ENCODE measurements around the gene FGF21. TPM values are rescaled to one million over a fixed set of nuclear protein-coding genes. Genes with fewer than 3 reads are reported as not detected.
"Not testable (repeated sequence)": the region's sequence is repeated elsewhere in the genome, so short reads cannot be mapped to it uniquely, and the experiment has no call there.

Gene FGF21
- total RNA-seq, 1 donor from 2014 or later, result not detected

DNA sequence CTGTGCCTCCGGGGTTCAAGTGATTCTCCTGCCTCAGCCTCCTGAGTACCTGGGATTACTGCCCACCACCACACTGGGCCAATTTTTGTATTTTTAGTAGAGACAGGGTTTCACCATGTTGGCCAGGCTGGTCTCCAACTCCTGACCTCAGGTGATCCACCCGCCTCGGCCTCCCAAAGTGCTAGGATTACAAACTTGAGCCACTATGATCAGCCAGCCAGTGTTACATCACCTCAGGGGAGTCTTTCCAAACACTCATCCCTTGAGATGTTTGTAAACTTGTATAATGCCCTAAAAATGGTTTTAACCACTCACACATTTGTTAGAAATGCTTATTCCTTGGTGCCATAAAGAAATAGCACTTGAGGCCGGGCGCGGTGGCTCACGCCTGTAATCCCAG is 31.1 kb downstream of the FGF21 start:
- DNase-seq (ENCODE audit: low read depth in 2 of 2), result not testable (repeated sequence)

DNA sequence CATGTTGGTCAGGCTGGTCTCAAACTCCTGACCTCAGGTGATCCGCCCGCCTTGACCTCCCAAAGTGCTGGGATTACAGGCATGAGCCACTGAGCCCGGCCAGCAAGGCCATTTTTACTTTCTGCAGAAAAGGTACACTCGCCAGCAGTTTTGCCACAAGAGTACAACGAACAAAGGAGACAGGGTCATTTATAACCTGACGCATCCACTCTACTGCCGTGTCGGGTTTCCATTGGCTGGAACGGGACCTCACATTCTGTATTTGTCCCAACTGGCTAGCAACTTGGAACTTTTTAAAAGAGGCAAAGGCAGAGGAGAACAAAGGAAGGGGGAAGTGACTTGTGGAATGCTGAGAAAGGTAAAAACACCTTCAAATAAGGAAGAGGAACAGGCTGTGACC is 32.0 kb downstream of the FGF21 start:
- not testable (repeated sequence) for DNase-seq (ENCODE audit: low read depth in 2 of 2)

DNA sequence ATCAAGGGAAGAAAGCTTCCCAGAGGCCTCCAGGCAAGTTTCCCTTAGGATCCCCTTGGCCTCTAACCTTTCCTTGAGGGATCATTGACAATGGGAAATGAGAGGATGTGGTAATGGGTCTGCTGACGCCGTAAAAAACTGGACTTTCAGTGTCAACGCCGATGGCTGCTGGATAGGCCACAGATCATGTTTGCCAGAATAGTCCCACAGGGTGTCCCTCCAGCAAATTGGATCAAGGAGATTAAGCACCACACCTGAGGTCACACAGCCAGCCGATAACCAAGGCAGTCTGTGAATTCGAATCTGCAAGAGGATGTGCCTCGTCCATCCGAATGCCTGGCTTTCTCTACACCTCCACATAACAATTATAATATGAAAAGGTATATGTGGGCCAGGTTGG is 37.9 kb downstream of the FGF21 start:
- DNase-seq (ENCODE audit: low read depth in 2 of 2), result no peak

DNA sequence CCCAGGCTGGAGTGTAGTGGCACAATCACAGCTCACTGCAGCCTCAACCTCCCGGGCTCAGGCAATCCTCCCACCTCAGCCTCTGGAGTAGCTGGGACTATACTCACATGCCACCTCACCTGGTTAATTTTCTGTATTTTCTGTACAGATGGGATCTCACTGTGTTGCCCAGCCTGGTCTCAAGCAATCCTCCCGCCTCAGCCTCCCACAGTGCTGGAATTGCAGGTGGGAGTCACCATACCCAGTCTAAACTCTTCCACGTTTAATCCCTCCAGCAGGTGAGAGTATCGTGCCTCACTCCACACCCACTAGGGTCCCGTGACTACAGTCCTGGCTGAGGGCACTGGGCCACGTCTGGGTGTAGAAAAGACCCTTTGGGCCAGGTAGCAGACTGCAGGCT is 39.0 kb downstream of the FGF21 start:
- DNase-seq (ENCODE audit: low read depth in 2 of 2), result no peak

DNA sequence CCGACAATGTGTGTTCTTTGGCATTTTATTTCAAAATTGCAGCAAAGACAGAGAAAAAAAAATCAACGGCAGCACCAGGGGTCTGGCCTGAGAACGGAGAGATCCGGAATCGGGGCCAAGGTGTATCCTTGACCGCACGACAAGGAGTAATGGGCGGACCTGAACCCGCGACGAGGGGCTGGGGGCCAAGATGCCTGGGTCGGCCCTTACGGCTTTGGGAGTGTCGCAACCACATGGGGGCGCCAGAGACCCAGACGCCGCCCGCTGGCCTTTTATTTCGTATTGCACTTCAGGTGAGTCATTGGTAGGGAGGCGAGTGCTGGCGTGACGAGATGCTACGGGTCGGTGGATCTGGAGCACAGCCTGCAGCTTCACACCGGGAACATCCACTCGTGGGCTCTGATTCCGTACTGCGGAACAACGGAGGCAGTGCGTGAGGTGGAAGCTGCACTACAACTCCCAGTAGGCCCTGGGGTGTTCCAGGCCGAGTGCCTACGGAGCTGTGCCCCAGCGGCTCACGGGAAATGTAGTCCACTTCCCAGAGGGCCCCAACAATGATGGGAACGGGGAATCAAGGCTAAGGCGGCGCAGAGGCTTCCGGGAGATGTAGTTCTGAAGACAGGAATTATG is 39.8 kb downstream of the FGF21 start:
- peak; percentile 83 to 94 for DNase-seq (ENCODE audit: low read depth in 2 of 2)

DNA sequence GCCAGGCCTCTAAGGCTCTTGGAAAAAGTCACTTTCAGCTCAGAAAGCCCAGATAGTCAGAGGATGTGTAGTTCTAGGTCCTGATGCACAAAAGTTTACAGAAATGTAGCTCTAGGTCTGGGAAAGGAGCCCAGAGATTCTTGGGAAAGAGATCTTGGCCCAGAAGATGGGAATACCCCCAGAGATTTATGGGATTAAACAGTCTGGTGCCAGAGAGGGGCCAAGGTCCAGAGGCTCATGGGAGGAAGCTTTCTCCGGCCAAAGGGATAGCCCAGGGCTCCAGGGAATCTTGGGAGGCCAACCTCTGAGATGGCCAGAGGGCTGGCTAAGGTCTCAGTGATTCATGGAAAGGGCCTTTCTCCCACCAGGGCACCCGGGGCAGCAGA is 40.4 kb downstream of the FGF21 start:
- no peak for DNase-seq (ENCODE audit: low read depth in 2 of 2)

DNA sequence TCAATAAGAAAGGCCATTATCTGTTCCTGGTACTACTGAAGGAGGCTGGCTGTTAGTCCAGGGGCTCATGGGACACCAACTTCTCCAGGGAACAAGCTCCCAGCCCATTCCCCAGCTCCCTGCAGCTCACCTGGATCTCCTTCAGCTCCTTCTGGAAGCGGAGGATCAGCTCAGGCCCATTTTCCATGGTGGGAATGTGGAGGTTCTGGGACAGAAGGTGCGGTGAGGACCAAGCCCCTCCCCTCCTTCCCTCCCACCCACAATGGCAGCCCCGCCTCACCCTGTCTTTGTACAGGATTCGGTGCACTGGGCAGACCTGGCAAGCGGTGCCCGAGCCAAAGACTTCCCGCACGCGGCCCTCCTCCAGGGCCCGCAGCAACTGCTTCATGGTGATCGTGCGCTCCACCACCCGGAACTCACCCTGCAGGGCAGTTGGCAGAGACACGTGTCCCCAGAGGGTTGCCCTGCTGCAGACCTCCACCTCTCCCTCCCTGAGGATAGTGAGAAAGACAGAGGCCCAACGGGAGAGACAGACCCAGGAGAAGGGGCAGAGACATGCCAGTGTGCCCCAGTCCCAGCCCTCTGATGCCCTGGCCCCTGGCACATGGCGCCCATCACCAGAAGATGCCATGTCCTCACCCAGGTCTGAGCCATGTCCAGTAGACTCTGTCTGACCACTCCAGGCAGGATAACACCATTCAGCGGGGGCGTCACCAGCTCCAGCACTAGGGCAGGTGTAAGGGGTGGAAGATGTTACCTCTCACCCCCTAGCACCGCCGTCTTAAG is 41.2 kb downstream of the FGF21 start:
- DNase-seq (ENCODE audit: low read depth in 2 of 2), result no peak

DNA sequence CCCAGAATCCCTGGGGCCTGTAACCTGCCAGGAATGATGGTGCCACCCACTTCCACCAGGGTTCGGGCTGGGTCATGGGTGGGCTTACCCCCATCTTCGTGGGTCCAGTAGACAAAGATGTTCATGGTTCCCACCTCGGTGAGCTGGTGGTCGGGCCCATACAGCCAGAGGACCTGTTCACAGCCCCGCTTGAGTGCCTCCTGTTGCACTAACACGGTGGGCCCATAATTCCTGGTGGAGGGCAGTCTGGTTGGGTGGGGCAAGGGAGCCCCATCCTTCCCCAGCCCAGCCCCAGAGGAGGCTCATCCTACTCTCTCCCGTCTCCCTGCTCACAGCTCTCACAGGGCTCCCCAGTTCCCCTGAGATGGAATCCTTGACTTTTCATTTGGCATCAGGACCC is 41.8 kb downstream of the FGF21 start:
- DNase-seq (ENCODE audit: low read depth in 2 of 2), result no peak

DNA sequence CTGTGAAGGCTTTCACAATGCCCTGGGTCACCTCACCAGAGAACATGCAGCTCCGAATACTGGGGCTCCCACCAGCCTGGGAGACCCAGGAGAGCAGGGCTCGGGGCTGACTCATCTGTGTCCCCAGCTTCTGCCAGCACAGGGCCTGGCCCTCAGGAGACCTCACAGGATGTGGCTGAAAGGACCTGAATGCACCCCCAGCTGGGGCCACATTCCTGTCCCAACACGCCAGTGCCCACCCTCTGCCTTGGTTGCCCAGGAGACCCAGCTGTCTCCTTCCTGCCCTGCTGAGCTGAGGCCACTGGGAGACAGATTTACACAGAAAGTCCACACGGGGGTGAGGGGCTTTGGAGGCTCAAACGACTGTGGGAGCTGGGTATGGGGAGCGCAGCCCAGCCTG is 43.6 kb downstream of the FGF21 start:
- peak in 1 of 2 donors; percentile 26 for DNase-seq (ENCODE audit: low read depth in 2 of 2)

DNA sequence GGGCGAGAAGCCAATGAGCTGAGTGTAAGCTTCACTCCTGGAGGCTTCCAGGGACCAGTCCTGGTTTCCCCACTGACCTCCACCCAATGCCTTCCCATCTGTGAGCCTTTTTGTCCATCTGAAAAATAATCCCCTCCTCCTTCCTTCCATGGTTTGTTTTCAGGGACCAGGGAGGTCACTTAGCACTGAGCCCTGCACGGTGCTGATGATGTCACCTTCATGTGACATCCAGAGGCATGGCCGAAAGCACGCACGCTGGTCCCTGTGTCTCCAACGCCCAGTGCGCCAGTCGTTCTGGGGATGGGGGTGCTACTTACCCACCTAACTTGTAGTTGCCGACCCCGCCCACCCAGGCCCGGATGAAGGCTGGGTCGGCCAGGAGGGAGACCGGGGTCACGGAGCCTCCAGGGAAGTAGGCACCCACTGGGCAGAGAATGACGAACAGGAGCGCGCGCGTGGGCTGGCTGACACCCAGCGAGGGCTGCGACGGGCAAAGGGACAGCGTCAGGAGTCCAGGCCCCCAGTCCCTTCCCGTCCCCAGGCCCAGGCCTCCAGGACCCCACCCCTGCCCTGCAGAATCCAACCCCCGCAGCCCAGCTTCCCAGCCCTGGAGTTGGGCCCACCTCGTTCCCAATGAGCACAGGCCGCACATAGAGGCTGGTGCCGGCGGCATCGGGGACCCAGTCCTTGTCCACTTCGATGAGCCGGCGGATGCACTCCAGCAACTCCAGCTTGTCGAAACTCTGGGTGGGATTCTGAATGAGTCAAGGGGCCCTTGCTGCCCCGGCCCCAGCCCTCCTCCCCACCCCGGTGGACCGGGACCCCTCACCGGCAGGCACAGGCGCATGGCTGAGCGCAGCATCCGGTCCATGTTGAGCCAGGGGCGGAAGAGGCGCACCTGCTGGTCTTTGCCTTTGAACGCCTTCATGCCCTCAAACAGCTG is 44.3 kb downstream of the FGF21 start:
- peak in 1 of 2 donors; percentile 27 for DNase-seq (ENCODE audit: low read depth in 2 of 2)

DNA sequence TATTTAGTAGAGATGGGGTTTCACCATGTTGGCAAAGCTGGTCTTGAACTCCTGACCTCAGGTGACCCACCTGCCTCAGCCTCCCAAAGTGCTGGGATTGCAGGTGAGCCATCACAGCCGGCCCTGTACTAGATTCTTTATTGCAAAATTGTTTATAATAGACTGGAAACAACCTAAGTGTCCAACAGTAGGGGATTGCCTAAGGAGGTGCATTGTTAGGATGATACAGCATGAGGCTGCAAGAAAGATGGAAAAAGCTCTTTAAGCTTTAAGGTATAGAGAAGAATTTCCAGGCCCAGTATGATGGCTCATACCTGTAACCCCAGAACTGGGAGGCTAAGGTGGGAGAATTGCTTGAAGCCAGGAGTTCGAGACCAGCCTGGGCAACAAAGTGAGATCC is 47.3 kb downstream of the FGF21 start:
- no peak for DNase-seq (ENCODE audit: low read depth in 2 of 2)

DNA sequence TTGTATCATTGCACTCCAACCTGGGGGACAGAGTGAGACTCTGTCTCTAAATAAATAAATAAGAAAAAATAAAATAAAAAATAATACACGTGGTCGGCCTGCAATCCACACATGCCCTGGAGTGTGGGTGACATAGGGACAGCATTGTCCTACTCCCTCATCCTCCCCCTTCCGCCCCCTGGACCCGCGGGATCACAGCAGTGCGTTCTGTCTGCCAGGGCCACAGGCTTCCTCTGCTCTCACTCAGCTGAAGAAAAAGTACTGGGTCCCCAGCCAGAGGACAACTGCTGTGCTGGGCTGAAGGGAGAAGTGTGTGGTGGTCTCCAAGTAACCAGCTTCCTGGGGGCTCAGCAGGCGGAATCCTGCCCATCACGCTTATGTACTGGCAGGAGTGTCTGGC is 49.2 kb downstream of the FGF21 start:
- no peak for DNase-seq (ENCODE audit: low read depth in 2 of 2)

DNA sequence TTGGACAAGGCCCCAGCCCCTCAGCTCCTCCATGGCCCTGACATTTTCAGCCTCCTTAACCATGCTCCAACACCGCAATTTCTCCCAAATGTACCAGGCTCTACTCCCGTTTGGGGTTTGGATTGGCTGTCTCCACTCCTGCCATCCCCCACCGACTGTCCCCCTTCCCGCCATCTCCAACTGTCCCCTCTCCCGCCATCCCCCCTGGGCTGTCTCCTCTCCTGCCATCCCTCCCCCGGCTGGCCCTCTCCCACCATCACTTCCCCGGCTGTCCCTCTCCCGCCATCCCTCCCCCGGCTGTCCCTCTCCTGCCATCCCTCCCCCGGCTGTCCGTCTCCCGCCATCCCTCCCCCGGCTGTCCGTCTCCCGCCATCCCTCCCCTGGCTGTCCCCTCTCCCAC is 50.1 kb downstream of the FGF21 start:
- DNase-seq (ENCODE audit: low read depth in 2 of 2), result no peak

DNA sequence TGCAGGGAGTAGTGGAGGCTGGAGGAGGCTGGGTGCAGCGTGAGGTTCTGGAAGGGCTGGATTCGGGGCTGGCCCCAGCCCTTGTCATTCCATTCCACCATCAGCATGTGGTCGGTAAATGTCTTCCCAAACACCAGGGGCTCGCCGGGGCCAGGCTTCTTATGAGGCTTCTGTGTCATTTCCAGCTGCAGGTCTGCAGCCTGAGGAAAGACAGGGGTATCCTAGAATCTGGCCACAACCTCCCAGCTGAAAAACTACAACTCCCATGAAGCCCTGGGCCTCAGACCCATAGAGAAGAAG is 51.1 kb downstream of the FGF21 start:
- DNase-seq (ENCODE audit: low read depth in 2 of 2), result no peak

DNA sequence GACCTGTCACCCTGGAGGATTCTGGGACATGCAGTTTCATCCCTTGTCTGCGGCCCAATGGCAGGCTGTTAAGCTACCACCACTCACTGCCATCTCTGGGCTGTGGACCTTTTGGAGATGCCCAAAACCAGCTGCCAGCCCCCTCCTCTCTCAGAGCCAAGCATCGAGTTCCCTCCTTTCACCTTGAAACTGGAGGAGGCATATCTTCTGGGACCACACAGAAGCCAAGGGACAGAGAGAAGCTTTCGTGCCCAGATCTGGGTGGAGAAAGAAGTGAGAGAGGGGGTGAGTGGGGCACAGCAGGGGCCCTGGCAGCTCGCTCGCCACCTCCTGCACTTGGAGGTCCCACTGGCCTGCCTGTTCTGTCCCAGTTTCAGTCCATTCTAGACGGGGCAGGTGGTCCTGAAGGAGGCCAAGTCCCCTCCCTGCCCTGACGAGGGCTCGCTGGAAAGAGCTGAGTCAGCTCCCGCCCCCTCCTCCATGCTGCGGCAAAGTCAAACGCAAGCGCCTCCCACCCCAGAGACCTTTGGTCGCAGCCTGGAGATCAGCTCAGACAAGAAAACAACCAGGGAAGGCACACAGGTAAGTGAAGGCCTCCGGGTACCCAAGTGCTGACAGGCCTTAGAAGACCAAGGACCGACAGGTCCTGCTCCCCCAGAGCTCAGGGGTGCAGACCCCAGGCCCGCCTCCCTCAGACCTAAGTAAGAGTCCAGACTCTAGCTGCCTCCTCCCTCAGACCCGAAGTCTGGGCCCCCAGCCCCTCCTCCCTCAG is 51.7 kb downstream of the FGF21 start:
- peak in 1 of 2 donors; percentile 45 for DNase-seq (ENCODE audit: low read depth in 2 of 2)

DNA sequence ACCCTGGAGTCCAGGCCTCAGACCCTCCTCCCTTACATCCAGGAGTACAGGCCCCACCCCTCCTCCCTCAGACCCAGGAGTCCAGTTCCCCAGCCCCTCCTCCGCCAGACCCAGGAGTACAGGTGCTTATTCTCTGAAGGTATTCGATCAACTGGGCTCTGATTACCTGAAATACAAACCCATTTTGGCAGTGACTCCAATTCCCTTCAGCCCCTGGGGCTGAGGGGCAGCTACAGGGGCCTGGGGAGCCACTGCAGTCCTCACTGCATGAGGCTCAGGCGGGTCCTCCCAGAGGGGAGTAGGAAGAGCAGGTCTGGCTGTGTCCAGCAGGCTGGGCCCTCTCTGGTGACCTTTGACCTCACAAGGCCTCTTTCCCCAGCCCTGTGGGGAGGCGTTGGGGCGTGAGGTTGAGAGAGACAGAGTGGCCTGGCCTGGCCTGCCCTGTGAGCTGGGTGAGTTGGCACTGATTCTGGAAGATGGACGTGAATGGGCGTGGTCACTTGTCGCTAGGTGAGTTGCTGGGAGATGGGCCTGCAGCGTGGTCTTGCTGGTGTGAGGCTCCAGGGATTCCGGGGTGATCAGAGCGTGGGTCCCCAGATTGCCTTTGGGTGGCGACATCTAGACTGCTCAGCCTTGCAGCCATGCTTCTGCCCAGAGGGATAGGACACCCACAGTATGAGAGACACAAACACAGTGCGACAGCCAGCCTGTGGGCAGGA is 52.4 kb downstream of the FGF21 start:
- no peak for DNase-seq (ENCODE audit: low read depth in 2 of 2)

Other genes with a start within 250 kb of the FGF21 start
- under 0.01 and 0.13 TPM in 2 replicates for gene LMTK3, start 243.7 kb upstream of the FGF21 start, total RNA-seq
- 0.13 TPM in 1 of 2 replicates, not detected in the other for gene SULT2B1, start 203.4 kb upstream of the FGF21 start, total RNA-seq
- not detected in 2 replicates for gene SPACA4, start 148.8 kb upstream of the FGF21 start, total RNA-seq
- 0.25 and 0.26 TPM in 2 replicates for gene FAM83E, start 140.4 kb upstream of the FGF21 start, total RNA-seq
- 1,899 and 2,423 TPM in 2 replicates for gene RPL18, start 136.3 kb upstream of the FGF21 start, total RNA-seq
- 3.9 and 6.3 TPM in 2 replicates for gene SPHK2, start 136.0 kb upstream of the FGF21 start, total RNA-seq
- 1.4 and 2.8 TPM in 2 replicates for gene DBP, start 118.1 kb upstream of the FGF21 start, total RNA-seq
- gene CA11, start 109.3 kb upstream of the FGF21 start, total RNA-seq, result 2.6 and 4.6 TPM in 2 replicates
- under 0.01 TPM in 1 of 2 replicates, not detected in the other for gene NTN5, start 82.5 kb upstream of the FGF21 start, total RNA-seq
- not detected in 2 replicates for gene FUT2, start 59.6 kb upstream of the FGF21 start, total RNA-seq
- gene MAMSTR, start 35.8 kb upstream of the FGF21 start, total RNA-seq, result under 0.01 and 0.13 TPM in 2 replicates
- gene RASIP1, start 14.9 kb upstream of the FGF21 start, total RNA-seq, result 59.4 and 82.1 TPM in 2 replicates
- gene IZUMO1, start 8.6 kb upstream of the FGF21 start, total RNA-seq, result 0.25 and 0.26 TPM in 2 replicates
- 6.0 and 7.7 TPM in 2 replicates for gene FUT1, start 2.9 kb upstream of the FGF21 start, total RNA-seq
- gene BCAT2, start 55.5 kb downstream of the FGF21 start, total RNA-seq, result 29.0 and 33.3 TPM in 2 replicates
- gene HSD17B14, start 81.0 kb downstream of the FGF21 start, total RNA-seq, result 2.8 and 4.2 TPM in 2 replicates
- 2.7 and 6.8 TPM in 2 replicates for gene PLEKHA4, start 113.1 kb downstream of the FGF21 start, total RNA-seq
- 21.6 and 36.4 TPM in 2 replicates for gene PPP1R15A, start 116.9 kb downstream of the FGF21 start, total RNA-seq
- gene TULP2, start 143.2 kb downstream of the FGF21 start, total RNA-seq, result under 0.01 and 0.13 TPM in 2 replicates
- 89.7 and 166 TPM in 2 replicates for gene NUCB1, start 144.8 kb downstream of the FGF21 start, total RNA-seq
- gene DHDH, start 178.2 kb downstream of the FGF21 start, total RNA-seq, result 0.13 TPM in 1 of 2 replicates, not detected in the other
- 85.0 and 95.6 TPM in 2 replicates for gene BAX, start 199.4 kb downstream of the FGF21 start, total RNA-seq
- 625 and 1,172 TPM in 2 replicates for gene FTL, start 209.8 kb downstream of the FGF21 start, total RNA-seq
- 14.8 and 16.0 TPM in 2 replicates for gene GYS1, start 237.8 kb downstream of the FGF21 start, total RNA-seq
- 139 and 197 TPM in 2 replicates for gene RUVBL2, start 238.4 kb downstream of the FGF21 start, total RNA-seq

All from dermis microvascular lymphatic vessel endothelial cell (primary cell).